RPMI7951 (cell line): ENCODE results near the gene TMEM59. TPM values are rescaled to one million over a fixed set of nuclear protein-coding genes. Genes with fewer than 3 reads are reported as not detected.
A peak's percentile ranks its signal among the peaks of the same experiment; 100 is the strongest.
"Not testable (repeated sequence)": the region's sequence is repeated elsewhere in the genome, so short reads cannot be mapped to it uniquely, and the experiment has no call there.

Experiments
- DNase-seq: peaks from one replicate; pipeline ENCODE4 v3.0.0-alpha.2; 2012; ENCODE audit warnings: low read depth
- total RNA-seq: library from RNA; depleted of rRNA; stranded (reverse); fragments of >200 nt; shearing (Covaris generic); gene quantifications from 2 replicates; pipeline ENCODE4 v1.2.3, GENCODE V29; 2014

The TMEM59 gene
- total RNA-seq, 1 experiment from 2014 or later, result 422 TPM

- no peak for DNase-seq
Measured at GRCh38 chr1:54013393-54014008, 39.5 kb downstream of the TMEM59 start.

- DNase-seq, result no peak
Measured at GRCh38 chr1:54012863-54013262, 40.1 kb downstream of the TMEM59 start.

- no peak for DNase-seq
Measured at GRCh38 chr1:54012008-54012325, 41.0 kb downstream of the TMEM59 start.

DNA sequence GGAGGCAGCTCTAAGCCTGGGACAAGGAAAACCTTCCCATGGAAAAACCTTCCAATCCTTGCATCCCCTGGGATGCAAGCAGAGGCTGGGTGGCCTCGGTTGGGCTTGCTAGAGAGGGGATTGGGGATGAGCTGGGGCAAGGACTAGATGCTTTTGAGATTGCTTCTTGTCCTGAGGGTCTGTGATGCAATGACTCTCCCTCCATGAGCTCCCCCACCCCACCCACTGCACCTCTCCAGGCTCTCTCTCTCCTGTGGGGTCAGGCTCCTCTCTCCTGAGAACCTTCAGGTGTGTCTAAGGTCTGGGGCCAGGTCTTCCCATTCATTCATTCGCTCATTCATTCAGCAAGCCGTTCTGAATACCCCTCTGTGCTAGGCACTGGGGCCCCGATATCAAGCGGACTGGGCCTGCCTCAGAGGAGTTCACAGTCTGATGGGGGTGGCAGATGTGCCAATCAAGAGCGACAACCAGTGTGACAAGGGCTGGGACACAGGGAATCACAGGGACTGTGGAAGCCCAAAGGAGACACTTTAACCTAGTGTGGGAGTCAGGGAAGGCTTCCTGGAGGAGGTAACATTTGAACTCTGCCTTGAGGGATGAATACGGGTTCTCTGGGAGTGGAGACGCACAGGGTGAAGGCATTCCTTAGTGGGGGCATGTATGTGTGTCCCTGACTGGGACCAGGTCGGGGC lies 41.5 kb downstream of the TMEM59 start:
- no peak for DNase-seq

GRCh38 chr1:54010415-54011117 lies 42.4 kb downstream of the TMEM59 start:
- no peak for DNase-seq

DNA sequence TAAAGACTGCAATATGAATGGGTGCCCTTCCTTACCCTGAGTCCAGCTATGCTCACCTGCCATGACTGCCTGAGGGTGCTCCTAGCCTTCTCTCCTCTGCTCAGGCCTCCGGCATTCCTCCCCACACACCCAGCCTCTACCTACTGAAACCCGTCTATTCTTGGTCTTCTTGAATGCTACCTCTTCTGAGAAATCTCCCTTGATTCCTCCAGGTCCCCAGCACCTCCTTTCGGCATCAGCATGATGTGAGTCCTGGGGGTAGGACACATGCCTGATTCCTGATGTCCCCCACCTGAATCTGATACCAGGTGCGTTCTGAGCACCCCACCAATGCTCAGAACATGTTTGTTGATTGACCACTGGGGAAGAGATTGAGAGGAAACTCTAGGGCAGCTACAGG lies 43.6 kb downstream of the TMEM59 start:
- DNase-seq, result no peak

DNA sequence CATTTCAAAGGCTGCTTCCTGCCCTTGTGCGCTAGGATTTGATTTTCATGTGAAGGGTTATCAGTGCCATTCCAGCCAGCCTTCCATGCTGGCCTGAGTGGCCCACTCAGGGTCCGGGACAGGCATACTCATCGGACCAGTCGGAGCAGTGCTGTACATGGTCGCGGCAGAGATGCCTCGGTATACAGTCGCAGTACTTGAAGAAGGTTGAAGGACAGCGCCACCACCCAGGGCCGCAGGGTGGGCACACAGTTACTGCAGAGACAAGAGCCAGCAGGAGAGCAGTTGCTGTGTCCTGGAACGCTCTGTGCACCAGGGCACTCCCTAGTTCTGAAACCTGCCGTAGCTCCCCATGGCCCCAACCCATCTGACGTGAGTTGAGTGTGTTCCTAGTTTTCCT lies 44.1 kb downstream of the TMEM59 start:
- no peak for DNase-seq

GRCh38 chr1:54007613-54008012 lies 45.4 kb downstream of the TMEM59 start:
- DNase-seq, result no peak

GRCh38 chr1:54006508-54006907 lies 46.5 kb downstream of the TMEM59 start:
- no peak for DNase-seq

DNA sequence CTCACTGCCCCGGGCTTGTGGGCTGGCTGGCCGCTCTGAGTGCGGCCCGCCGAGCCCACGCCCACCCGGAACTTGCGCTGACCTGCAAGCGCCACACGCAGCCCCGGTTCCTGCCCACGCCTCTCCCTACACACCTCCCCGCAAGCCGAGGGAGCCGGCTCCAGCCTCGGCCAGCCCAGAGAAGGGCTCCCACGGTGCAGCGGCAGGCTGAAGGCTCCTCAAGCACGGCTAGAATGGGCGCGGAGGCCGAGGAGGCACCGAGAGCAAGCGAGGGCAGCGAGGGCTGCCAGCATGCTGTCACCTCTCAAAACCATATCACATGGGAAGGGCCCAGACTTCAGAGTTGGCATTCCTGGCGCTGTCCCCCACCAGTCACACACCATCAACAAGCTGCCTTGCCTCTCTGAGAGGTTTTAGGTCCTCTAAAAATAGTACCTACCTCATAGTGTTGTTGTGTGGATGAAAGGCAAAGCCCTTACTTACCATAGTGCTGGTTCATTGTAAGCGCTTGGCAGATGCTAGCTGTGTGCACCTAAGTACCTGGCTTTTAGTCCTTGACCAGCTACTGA lies 48.4 kb downstream of the TMEM59 start:
- no peak for DNase-seq

- DNase-seq, result not testable (repeated sequence)
Measured at GRCh38 chr1:54003750-54004480, 49.1 kb downstream of the TMEM59 start.

DNA sequence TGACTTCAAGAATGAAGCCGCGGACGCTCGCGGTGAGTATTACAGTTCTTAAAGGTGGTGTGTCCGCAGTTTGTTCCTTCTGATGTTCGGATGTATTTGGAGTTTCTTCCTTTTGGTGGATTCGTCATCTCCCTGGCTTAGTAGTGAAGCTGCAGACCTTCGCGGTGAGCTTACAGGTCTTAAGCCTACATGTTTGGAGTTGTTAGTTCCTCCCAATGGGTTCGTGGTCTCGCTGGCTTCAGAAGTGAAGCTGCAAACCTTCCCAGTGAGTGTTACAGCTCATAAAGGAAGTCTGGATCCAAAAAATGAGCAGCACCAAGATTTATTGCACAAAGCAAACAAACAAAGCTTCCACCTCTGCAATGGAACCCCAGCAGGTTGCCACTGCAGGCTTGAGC lies 49.8 kb downstream of the TMEM59 start:
- DNase-seq, result no peak

DNA sequence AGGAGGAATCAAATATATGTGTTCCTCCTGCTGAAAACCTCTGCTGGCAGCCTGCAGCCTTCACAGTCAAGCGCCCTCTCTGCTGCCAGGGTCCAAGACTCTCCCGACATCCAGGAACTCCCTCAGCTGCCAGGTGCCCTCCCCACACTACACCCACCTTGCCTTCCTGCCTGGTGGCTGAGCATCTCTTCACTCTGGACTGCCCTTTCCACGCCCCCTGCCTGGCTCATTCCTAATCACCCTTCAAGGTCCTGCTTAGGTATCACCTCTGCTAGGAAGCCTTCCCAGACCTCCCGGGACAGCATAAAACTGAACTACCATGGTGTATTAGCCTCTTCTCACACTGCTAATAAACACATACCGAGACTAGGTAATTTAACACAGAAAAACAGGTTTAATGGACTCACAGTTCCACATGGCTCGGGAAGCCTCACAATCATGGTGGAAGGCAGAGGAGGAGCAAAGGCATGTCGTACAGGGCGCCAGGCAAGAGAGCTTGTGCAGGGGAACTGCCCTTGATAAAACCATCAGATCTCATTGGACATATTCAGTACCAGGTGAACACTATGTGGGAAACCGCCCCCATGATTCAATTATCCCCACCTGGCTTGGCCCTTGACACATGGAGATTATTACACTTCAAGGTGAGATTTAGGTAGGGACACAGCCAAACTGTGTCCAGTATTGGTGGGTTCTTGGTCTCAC lies 50.3 kb downstream of the TMEM59 start:
- DNase-seq, result no peak

- DNase-seq, result no peak
Measured at GRCh38 chr1:54001591-54001990, 51.4 kb downstream of the TMEM59 start.

DNA sequence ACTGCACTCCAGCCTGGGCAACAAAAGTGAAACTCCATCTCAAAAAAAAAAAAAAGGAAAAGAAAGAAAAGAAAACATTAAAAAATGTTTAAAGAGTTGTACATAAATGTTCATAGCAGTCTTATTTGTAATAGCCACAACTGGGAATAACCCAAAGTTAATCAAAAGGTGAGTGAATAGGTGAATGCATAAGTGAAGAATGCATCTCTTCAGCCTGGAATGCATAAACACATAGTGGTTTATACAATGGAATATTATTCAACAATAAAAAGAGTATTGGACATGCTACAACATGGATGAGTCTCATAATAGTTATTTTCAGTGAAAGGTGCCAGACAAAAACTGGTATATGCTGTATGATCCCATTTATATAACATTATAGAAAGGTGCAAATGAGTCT lies 53.1 kb downstream of the TMEM59 start:
- DNase-seq, result no peak

DNA sequence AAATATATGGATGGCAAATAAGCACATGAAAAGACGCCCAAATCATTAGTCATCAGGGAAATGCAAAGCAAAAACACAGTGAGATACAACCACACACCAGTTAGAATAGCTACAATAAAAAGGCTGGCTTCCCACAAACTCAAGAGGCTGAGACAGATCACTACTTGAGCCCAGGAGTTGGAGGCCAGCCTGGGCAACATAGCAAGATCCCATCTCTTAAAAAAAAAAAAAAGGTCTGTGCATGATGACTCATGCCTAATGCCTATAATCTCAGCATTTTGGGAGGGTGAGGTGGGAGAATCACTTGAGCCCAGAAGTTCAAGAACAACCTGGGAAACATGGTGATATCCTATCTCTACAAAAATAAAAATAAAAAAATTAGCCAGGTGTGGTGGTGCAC lies 54.8 kb downstream of the TMEM59 start:
- no peak for DNase-seq

DNA sequence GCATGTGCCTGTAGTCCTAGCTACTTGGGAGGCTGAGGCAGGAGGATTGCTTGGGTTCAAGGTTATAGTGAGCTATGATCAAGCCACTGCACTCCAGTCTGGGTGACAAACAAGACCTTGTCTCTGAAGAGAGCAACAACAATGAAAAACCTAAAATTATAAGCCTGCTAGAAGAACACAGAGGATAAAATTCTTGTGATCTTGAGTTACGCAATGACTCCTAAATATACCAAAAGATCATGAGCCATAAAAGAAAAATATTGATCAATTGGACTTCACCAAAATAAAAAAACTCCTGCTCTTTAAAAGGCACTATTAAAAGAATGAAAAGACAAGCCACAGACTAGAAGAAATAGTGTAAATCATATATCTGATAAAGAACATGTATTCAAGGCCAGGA lies 57.3 kb downstream of the TMEM59 start:
- no peak for DNase-seq

DNA sequence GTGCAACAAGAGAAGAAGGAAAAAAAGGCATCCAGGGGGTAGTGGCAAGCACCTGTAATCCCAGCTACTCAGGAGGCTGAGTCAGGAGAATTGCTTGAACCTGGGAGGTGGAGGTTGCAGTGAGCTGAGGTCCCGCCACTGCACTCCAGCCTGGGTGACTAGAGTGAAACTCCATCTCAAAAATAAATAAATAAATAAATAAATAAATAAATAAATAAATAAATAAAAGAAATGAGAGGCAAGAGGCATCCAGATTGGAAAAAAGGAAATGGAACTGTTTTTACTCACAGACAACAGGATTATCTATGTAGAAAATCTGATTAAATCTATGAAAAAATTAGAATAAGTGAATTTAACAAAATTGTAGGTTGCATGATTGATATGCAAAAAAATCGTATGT lies 58.5 kb downstream of the TMEM59 start:
- not testable (repeated sequence) for DNase-seq

- peak; percentile 9 for DNase-seq
Measured at GRCh38 chr1:53992085-53992874, 60.7 kb downstream of the TMEM59 start.

DNA sequence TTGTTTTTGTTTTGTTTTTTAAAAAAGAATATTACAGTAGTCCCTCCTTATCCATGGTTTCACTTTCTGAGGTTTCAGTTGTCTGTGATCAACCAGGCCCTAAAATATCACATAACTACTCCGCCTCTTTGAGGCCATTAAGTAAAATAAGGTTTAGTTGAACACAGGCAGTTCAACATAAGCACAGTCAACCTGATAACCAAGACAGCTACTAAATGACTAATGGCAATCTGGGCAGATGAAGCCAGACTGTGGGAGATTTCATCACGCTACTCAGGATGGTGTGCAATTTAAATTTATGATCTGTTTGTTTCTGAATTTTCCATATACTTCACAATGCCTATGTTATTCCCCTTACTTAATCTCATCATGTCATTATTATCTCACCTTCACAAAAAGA lies 65.1 kb downstream of the TMEM59 start:
- DNase-seq, result no peak

DNA sequence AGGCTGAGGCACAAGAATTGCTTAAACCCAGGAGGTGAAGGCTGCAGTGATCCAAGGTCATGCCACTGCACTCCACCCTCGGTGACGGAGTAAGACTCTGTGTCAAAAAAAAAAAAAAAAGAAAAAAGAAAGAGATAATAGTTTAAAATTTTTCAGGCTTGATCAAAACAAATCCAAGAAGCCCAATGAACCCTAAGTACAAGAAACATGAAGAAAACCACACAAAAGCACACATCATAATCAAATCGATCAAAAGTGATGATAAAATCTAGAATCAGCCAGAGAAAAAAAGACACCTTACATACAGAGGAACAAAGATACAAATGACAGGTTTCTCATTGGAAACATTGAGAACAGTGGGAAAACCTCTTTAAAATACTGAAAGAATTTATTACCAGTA lies 66.5 kb downstream of the TMEM59 start:
- no peak for DNase-seq
